HepG2 (cell line): Measurements from ENCODE around the gene TJAP1. TPM values are rescaled to one million over a fixed set of nuclear protein-coding genes. Genes with fewer than 3 reads are reported as not detected.

Experiments used
- CCDC6 ChIP-seq: sonication (generic); formaldehyde crosslinking; IDR thresholded peaks from 2 replicates; pipeline ENCODE4 v1.8.1; 2022; ENCODE audit warnings: mild to moderate bottlenecking, missing genetic modification reagents, moderate library complexity
- CTCF ChIP-seq: sonication (generic); formaldehyde crosslinking; IDR thresholded peaks from 2 replicates; pipeline ENCODE4 v1.5.0; 2020; ENCODE audit warnings: mild to moderate bottlenecking, missing genetic modification reagents, moderate library complexity
- EHMT2 ChIP-seq: fragments of 200-600 bp; sonication (generic); IDR thresholded peaks from 2 replicates; pipeline ENCODE4 v1.7.0; 2017; ENCODE audit warnings: antibody characterized with exemption, low read depth, low read length, borderline replicate concordance
- GLI4 ChIP-seq: sonication (generic); formaldehyde crosslinking; IDR thresholded peaks from 2 replicates; pipeline ENCODE4 v1.5.1; 2020; ENCODE audit warnings: missing genetic modification reagents, mild to moderate bottlenecking, moderate library complexity, borderline replicate concordance
- IKZF5 ChIP-seq: IDR thresholded peaks from 2 replicates; pipeline ENCODE4 v1.6.1; 2018; ENCODE audit warnings: missing genetic modification reagents, mild to moderate bottlenecking, missing compliant biosample characterization
- ISX ChIP-seq: sonication (generic); formaldehyde crosslinking; conservative IDR thresholded peaks from 2 replicates; pipeline ENCODE4 v1.5.0; 2020; ENCODE audit warnings: missing genetic modification reagents
- MED8 ChIP-seq: sonication (generic); formaldehyde crosslinking; IDR thresholded peaks from 2 replicates; pipeline ENCODE4 v1.8.1; 2023; ENCODE audit warnings: mild to moderate bottlenecking, missing genetic modification reagents; ENCODE audit not compliant: insufficient replicate concordance
- MIXL1 ChIP-seq: IDR thresholded peaks from 2 replicates; pipeline ENCODE4 v1.6.1; 2016
- MXD1 ChIP-seq: sonication (generic); formaldehyde crosslinking; IDR thresholded peaks from 2 replicates; pipeline ENCODE4 v1.4.0; 2020; ENCODE audit warnings: mild to moderate bottlenecking, missing genetic modification reagents
- NR2F6 ChIP-seq, 2 experiments: IDR thresholded peaks; 2 replicates each; pipeline ENCODE4 v1.6.1; 2016; ENCODE audit warnings: antibody characterized with exemption in 1 of 2, mild to moderate bottlenecking in 1 of 2
- PHF8 ChIP-seq: sonication (generic); formaldehyde crosslinking; IDR thresholded peaks from 2 replicates; pipeline ENCODE4 v1.5.0; 2020; ENCODE audit warnings: missing genetic modification reagents
- PRPF4 ChIP-seq: fragments of 200-400 bp; formaldehyde crosslinking; IDR thresholded peaks from 2 replicates; pipeline ENCODE4 v1.6.1; 2016; ENCODE audit warnings: low read length, low read depth; ENCODE audit not compliant: poor library complexity, severe bottlenecking
- PTBP1 ChIP-seq: fragments of 200-400 bp; formaldehyde crosslinking; IDR thresholded peaks from 2 replicates; pipeline ENCODE4 v1.6.1; 2018; ENCODE audit warnings: low read length, low read depth; ENCODE audit not compliant: poor library complexity, severe bottlenecking
- SALL2 ChIP-seq: sonication (generic); formaldehyde crosslinking; IDR thresholded peaks from 2 replicates; pipeline ENCODE4 v1.8.1; 2023; ENCODE audit warnings: mild to moderate bottlenecking, missing genetic modification reagents, inconsistent platforms
- SATB2 ChIP-seq: sonication (generic); formaldehyde crosslinking; IDR thresholded peaks from 2 replicates; pipeline ENCODE4 v1.5.0; 2020; ENCODE audit warnings: missing genetic modification reagents
- SP4 ChIP-seq: sonication (generic); formaldehyde crosslinking; IDR thresholded peaks from 2 replicates; pipeline ENCODE4 v1.8.1; 2023; ENCODE audit warnings: mild to moderate bottlenecking, missing genetic modification reagents
- SRF ChIP-seq: IDR thresholded peaks from 2 replicates; pipeline ENCODE4 v1.6.1; 2011; ENCODE audit warnings: mild to moderate bottlenecking, low read depth, low read length, moderate library complexity
- THAP7 ChIP-seq: sonication (generic); formaldehyde crosslinking; IDR thresholded peaks from 2 replicates; pipeline ENCODE4 v1.8.1; 2023; ENCODE audit warnings: mild to moderate bottlenecking, missing genetic modification reagents
- ZBTB25 ChIP-seq: IDR thresholded peaks from 2 replicates; pipeline ENCODE4 v1.6.1; 2018; ENCODE audit warnings: missing genetic modification reagents
- ZBTB34 ChIP-seq: sonication (generic); formaldehyde crosslinking; IDR thresholded peaks from 2 replicates; pipeline ENCODE4 v1.8.0; 2022; ENCODE audit warnings: mild to moderate bottlenecking, missing genetic modification reagents
- ZNF670 ChIP-seq: sonication (generic); formaldehyde crosslinking; IDR thresholded peaks from 2 replicates; pipeline ENCODE4 v1.8.0; 2022; ENCODE audit warnings: mild to moderate bottlenecking, missing genetic modification reagents, borderline replicate concordance
- ZNF747 ChIP-seq: sonication (generic); formaldehyde crosslinking; IDR thresholded peaks from 2 replicates; pipeline ENCODE4 v1.8.1; 2023; ENCODE audit warnings: missing genetic modification reagents, mild to moderate bottlenecking, borderline replicate concordance
- ZSCAN25 ChIP-seq: sonication (generic); formaldehyde crosslinking; IDR thresholded peaks from 2 replicates; pipeline ENCODE4 v1.8.0; 2022; ENCODE audit warnings: mild to moderate bottlenecking, missing genetic modification reagents
- polyA plus RNA-seq, 8 experiments: library from polyadenylated mRNA; depleted of rRNA in 3 of 8; stranded (reverse) in 7 of 8; unstranded in 1 of 8; fragments of >200 nt; fragmentation: Illumina TruSeq in 4 of 8; extraction: Trizol in 4 of 8; gene quantifications; 2 replicates each; pipeline versions ENCODE4 v1.2.1 to v1.2.3, GENCODE V29; 2011 to 2016; ENCODE audit warnings: low read depth in 4 of 8, missing spikeins in 1 of 8, mixed read lengths in 1 of 8; ENCODE audit not compliant: insufficient read depth in 1 of 8
- total RNA-seq, 5 experiments: library from RNA; depleted of rRNA; stranded (reverse); fragments of >200 nt; fragmentation: Illumina TruSeq; extraction: Trizol; gene quantifications; 2 replicates each; pipeline ENCODE4 v1.2.3, GENCODE V29; 2016; ENCODE audit warnings: low read depth in 1 of 5

TJAP1 gene
- total and polyA plus RNA-seq, 2 of the 13 experiments (the other 11 are each of a cell fraction or from before 2014, with no cell fraction given), result 15.7 to 41.6 TPM

GRCh38 chr6:43454696-43455530 is 22.5 kb upstream of the TJAP1 start (continued):
- TF ChIP-seq SALL2 (no peak; the same call in 1 of the 2 replicates), ZSCAN25 (CRISPR knock-in tag) (no peak; the same call in 1 of the 2 replicates), SRF (no peak), ZNF747 (peak; percentile 76; the same call in 1 of the 2 replicates), PTBP1 (no peak), ZBTB25 (CRISPR knock-in tag) (0 out of 2 replicates have a peak, but pooled peaks have one; percentile 46), MIXL1 (no peak), SP4 (no peak), ZBTB34 (CRISPR knock-in tag) (no peak), PRPF4 (no peak), MXD1 (CRISPR knock-in tag) (peak; percentile 87; the same call in 1 of the 2 replicates), SATB2 (CRISPR knock-in tag) (no peak), EHMT2 (no peak), ISX (CRISPR knock-in tag) (no peak), CCDC6 (CRISPR knock-in tag) (peak; percentile 49), THAP7 (peak; percentile 82; the same call in 1 of the 2 replicates), PHF8 (CRISPR knock-in tag) (no peak; the same call in 1 of the 2 replicates), CTCF (CRISPR knock-in tag) (no peak; the same call in none of the 2 replicates), IKZF5 (CRISPR knock-in tag) (peak; percentile 39; the same call in 1 of the 2 replicates), MED8 (CRISPR knock-in tag) (no peak), GLI4 (CRISPR knock-in tag) (peak; percentile 76), ZNF670 (no peak), NR2F6 (IDR thresholded peaks at IDR 0.05) (no peak), NR2F6 (CRISPR knock-in tag; IDR thresholded peaks at IDR 0.05) (peak; percentile 46)
